ENCODE measurements around the gene PLAU. TPM values are rescaled to one million over a fixed set of nuclear protein-coding genes. Genes with fewer than 3 reads are reported as not detected.
A peak's percentile ranks its signal among the peaks of the same experiment; 100 is the strongest.

Gene PLAU
- total RNA-seq, 2 experiments from 2014 or later = 3.0 to 5.3 TPM

DNA sequence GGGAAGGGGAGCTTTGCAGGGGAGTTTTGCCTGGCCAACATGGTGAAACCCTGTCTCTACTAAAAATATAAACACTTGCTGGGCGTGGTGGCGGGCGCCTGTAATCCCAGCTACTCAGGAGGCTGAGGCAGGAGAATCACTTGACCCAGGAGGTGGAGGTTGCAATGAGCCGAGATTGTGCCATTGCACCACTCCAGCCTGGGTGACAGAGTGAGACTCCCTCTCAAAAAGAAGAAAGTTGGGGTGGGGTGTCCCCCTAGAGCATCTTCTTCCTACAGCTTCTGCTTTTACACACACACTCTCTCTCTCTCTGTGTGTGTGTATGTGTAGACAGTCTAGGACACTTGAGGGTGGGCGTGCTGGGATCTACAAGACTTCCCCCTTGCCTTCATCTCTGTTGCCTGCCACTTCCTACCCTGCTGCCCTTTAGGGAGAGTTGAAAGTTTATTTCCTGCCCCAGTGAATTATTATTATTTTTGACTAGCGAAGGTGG is 21.7 kb downstream of the PLAU start:
- CTCF ChIA-PET = interaction anchor here (0.7 to 3.5 kb wide), 5 partner anchors 8 to 53 kb away, joined by 3 to 21 read pairs (median 8); no protein-coding TSS in a partner anchor
- H3K4me1 Mint-ChIP-seq = peaks cover 27% of the 10 kb centered on the region
- H3K27ac Mint-ChIP-seq = peak overlapping the region; percentile 73
- H3K4me3 Mint-ChIP-seq = no peak overlapping the region
- DNase-seq = no peak
- H3K36me3 Mint-ChIP-seq (ENCODE audit: low read depth) = no peaks in the 10 kb centered on the region
- H3K9me3 Mint-ChIP-seq = no peaks in the 10 kb centered on the region
- H3K27me3 Mint-ChIP-seq = peaks cover 8% of the 10 kb centered on the region
- POLR2A ChIA-PET = interaction anchor here (0.9 to 1.5 kb wide), 9 partner anchors 9 to 123 kb away, joined by 3 to 5 read pairs (median 4); partner anchors contain the start of gene PLAU

DNA sequence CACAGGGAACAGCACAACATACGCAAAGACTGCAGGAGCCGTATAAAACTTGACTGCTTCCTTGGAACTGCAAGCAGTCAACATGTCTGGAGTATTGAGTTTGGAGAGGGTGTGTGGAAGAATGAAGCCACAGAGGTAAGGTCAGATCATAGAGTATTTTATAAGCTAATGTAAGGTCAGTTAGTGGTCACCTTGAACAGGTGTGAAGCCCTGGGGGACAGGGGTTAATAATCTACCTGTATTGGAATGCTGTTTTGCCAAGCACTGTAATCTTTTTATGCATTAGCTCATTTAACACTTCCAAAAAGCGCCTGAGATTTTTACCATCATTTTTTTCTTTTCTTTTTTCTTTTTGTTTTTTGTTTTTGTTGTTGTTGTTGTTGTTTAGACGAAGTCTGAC is 23.1 kb downstream of the PLAU start:
- no peaks in the 10 kb centered on the region for H3K36me3 Mint-ChIP-seq (ENCODE audit: low read depth)
- no peaks in the 10 kb centered on the region for H3K9me3 Mint-ChIP-seq
- DNase-seq = no peak
- CTCF ChIA-PET = interaction anchor here (0.9 to 3.5 kb wide), 3 partner anchors 28 to 54 kb away, joined by 4 to 21 read pairs (median 16); no protein-coding TSS in a partner anchor
- peaks cover 6% of the 10 kb centered on the region for H3K27me3 Mint-ChIP-seq
- no peak overlapping the region for H3K27ac Mint-ChIP-seq
- POLR2A ChIA-PET = no interaction called here
- H3K4me1 Mint-ChIP-seq = peaks cover 36% of the 10 kb centered on the region
- H3K4me3 Mint-ChIP-seq = no peak overlapping the region

DNA sequence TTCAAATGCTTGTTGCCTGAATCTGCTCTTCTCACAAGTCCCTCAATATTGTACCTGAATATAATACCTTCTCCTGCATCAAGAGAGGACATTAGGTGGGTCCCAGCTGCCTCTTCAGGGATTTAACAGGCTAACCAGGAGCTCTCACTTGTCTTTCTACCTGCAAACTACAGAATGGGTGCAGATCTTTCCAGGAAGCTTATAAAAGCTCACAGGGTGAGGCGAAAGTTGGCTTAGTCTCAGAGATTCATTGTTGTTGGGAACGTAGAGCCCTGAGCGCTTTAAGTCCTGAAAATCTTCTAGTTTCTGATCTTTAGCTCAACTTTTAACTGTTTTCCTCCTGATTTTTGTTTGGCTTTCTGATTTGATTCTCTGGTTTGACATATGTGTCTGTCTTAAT is 25.0 kb downstream of the PLAU start:
- no peak for DNase-seq
- Mint-ChIP-seq H3K27me3 (no peaks in the 10 kb centered on the region), H3K36me3 (ENCODE audit: low read depth) (no peaks in the 10 kb centered on the region), H3K27ac (no peak overlapping the region), H3K4me3 (no peak overlapping the region), H3K9me3 (no peaks in the 10 kb centered on the region), H3K4me1 (peaks cover 40% of the 10 kb centered on the region)
- POLR2A ChIA-PET = interaction anchor here (1.1 to 1.2 kb wide), 2 partner anchors 48 to 56 kb away, joined by 3 read pairs; no protein-coding TSS in a partner anchor
- CTCF ChIA-PET = interaction anchor here (1.0 to 12.4 kb wide), 4 partner anchors 21 to 56 kb away, joined by 3 to 415 read pairs (median 7); no protein-coding TSS in a partner anchor

DNA sequence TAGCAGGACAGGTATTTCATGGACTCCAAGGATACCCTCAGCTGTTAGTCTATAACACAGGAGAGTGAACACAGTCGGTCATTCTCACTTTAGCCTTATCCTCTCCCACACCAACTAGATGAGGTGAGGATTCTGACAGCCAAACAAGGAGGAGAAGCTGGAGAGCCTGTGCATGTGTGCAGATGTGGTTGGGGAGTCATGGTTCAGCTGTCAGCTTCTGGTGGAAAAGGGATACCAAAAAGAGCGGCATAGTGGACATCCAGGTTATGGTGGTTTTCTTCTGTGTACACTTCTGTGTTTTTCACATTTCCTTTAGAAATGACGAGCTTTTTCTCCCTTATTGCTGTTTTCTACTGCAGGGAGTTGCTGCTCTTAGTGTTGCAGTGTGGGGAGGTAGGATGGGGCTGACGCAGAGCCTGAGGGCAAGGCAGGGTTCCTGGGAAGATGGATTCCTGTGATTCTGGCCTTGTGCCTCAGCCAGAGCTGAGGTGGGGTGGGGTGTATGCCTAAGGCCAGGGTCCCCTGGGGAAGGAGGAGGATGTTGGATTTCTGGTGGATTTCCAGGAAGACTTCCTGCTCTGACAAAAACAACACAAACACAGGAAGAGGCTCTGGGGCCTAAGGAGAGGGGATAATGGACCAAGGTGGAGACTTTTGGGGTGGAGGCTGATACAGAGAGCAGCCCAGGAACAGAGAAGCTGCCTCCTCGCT is 26.6 kb downstream of the PLAU start:
- H3K4me3 Mint-ChIP-seq = no peak overlapping the region
- H3K36me3 Mint-ChIP-seq (ENCODE audit: low read depth) = no peaks in the 10 kb centered on the region
- peaks cover 4% of the 10 kb centered on the region for H3K27me3 Mint-ChIP-seq
- DNase-seq = no peak
- no peak overlapping the region for H3K27ac Mint-ChIP-seq
- H3K4me1 Mint-ChIP-seq = peaks cover 35% of the 10 kb centered on the region
- POLR2A ChIA-PET = no interaction called here
- H3K9me3 Mint-ChIP-seq = no peaks in the 10 kb centered on the region
- CTCF ChIA-PET = interaction anchor here (1.0 to 12.4 kb wide), 5 partner anchors 19 to 166 kb away, joined by 5 to 415 read pairs (median 6); no protein-coding TSS in a partner anchor

DNA sequence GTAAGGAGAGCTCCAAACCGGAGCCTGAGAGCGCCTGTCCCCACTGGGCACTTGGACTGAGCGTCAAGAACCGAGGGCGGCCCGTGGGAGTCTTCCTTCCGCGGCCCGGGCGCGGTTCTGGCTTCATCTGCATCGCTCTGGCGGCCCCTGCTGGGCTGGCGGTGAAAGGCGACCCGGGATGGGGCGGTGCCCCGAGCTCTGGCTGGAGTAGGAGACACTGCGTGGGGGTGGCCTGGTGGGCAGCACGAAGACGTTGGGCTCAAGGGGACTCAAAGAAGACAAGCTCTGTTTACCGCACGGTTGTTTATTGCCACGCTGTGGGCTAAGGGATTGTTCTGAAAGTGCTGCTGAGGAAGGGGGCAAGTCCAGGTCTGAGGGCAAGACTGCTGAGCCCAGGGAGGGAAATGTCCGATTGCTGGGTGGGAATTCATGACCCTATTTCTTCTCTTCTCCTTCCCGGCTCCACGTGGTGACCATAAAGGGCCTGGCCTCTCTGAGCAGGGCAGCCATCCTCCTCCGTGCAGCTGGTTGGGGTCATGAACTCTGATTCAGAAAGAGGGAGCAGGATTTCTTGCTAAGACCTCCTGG is 29.8 kb downstream of the PLAU start:
- DNase-seq = peak; percentile 88
- no peak overlapping the region for H3K27ac Mint-ChIP-seq
- peaks cover 7% of the 10 kb centered on the region for H3K27me3 Mint-ChIP-seq
- H3K9me3 Mint-ChIP-seq = no peaks in the 10 kb centered on the region
- POLR2A ChIA-PET = interaction anchor here (0.7 to 3.1 kb wide), 12 partner anchors 8 to 82 kb away, joined by 3 to 26 read pairs (median 4); partner anchors contain the start of gene PLAU
- peaks cover 26% of the 10 kb centered on the region for H3K4me1 Mint-ChIP-seq
- H3K4me3 Mint-ChIP-seq = peak overlapping the region; percentile 31
- CTCF ChIA-PET = interaction anchor here (0.5 to 12.4 kb wide), 57 partner anchors 8 to 311 kb away, joined by 3 to 415 read pairs (median 6); partner anchors contain the start of genes ADK, AP3M1, CAMK2G and PLAU
- no peaks in the 10 kb centered on the region for H3K36me3 Mint-ChIP-seq (ENCODE audit: low read depth)

DNA sequence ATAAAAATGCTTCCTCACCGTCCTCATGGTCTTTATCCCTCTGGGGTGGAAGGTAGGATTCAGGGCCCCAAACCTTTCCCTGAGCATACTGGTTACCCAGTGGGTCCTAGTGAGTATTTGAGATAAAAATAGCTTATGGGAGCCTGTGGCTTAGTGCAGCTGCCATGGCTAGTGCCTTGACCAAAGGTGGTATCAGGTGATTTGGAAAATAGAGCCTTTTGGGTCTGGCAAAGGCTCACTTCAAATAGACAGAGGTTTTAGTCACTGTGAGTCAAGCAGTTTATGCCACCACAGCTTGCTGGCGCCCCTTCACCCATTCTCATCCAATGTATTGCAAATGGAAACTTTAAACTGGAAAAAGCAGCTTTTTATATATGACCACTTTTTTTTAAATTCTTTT is 30.4 kb downstream of the PLAU start:
- H3K36me3 Mint-ChIP-seq (ENCODE audit: low read depth) = no peaks in the 10 kb centered on the region
- DNase-seq = no peak
- peaks cover 7% of the 10 kb centered on the region for H3K27me3 Mint-ChIP-seq
- H3K9me3 Mint-ChIP-seq = no peaks in the 10 kb centered on the region
- ChIA-PET CTCF (interaction anchor here (0.5 to 12.4 kb wide), 50 partner anchors 8 to 310 kb away, joined by 3 to 415 read pairs (median 7); partner anchors contain the start of genes ADK, AP3M1, CAMK2G and PLAU), POLR2A (interaction anchor here (0.7 to 3.1 kb wide), 10 partner anchors 12 to 83 kb away, joined by 3 to 26 read pairs (median 5); partner anchors contain the start of gene PLAU)
- H3K27ac Mint-ChIP-seq = no peak overlapping the region
- H3K4me3 Mint-ChIP-seq = no peak overlapping the region
- peaks cover 26% of the 10 kb centered on the region for H3K4me1 Mint-ChIP-seq

DNA sequence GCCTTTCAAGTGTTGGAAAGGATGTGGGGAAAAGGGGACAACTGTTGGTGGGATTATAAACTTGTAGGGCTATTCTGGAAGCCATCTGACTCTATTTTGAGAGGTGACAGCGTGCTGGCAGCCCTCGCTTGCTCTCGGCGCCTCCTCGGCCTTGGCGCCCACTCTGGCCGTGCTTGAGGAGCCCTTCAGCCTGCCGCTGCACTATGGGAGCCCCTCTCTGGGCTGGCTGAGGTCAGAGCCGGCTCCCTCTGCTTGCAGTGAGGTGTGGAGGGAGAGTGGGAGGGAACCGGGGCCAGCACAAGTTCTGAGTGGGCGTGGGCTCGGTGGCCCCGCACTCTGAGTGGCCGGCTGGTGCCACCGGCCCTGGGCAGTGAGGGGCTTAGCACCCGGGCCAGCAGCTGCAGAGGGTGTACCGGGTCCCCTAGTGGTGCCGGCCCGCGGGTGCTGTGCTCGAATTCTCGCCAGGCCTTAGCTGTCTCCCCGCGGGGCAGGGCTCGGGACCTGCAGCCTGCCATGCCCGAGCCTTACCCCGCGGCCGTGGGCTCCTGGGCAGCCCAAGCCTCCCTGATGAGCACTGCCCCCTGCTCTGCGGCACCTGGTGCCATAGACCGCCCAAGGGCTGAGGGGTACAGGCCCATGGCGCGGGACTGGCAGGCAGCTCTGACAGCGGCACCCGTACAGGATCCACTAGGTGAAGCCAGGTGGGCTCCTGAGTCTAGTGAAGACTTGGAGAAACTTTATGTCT is 33.6 kb downstream of the PLAU start:
- no peak overlapping the region for H3K27ac Mint-ChIP-seq
- H3K27me3 Mint-ChIP-seq = peaks cover 8% of the 10 kb centered on the region
- CTCF ChIA-PET = interaction anchor here (1.4 to 12.4 kb wide), 6 partner anchors 12 to 138 kb away, joined by 3 to 415 read pairs (median 8); no protein-coding TSS in a partner anchor
- POLR2A ChIA-PET = interaction anchor here (1.4 kb wide), 1 partner anchor 12 kb away, joined by 4 read pairs; no protein-coding TSS in a partner anchor
- no peak for DNase-seq
- H3K9me3 Mint-ChIP-seq = no peaks in the 10 kb centered on the region
- no peak overlapping the region for H3K4me3 Mint-ChIP-seq
- peaks cover 12% of the 10 kb centered on the region for H3K4me1 Mint-ChIP-seq
- no peaks in the 10 kb centered on the region for H3K36me3 Mint-ChIP-seq (ENCODE audit: low read depth)

DNA sequence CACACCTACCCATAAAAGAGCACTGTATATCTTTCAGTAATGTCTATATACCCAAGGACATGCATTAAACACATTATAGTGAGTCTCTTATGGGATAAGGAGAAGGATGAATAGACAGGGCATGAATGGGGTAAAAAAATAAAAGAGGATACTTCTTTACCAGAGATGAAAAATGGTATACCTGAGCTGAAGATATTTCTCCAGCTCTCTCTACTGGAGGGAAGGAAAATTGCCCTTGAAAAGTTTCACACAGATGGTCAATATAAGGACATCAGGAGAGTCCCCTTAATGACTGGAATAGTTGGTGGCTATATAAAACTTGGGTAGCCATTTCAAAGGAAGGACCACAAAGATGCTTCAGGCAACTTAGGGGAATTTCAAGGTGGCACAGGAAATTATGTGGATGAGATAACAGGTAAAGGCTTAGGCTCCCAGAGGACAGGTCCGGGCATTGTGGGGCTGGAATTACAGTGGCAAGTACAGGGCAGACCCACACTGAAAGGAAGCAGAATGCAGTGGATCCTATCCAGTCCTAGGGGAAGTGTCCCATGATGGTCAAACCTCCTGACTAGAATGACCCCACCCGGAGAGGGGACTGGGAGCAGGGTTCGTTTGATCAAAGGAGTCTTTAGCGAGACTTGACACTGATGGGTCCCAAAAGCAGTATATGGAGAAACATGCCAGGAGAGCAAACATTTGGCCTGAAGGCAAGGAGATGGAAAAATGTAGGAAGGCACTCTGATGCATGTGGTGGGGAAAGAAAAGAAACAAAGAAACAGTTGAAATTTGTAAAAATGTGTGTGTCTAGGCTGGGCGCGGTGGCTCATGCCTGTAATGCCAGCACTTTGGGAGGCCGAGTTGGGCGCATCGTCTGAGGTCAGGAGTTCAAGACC is 35.6 kb downstream of the PLAU start:
- no peak overlapping the region for H3K27ac Mint-ChIP-seq

DNA sequence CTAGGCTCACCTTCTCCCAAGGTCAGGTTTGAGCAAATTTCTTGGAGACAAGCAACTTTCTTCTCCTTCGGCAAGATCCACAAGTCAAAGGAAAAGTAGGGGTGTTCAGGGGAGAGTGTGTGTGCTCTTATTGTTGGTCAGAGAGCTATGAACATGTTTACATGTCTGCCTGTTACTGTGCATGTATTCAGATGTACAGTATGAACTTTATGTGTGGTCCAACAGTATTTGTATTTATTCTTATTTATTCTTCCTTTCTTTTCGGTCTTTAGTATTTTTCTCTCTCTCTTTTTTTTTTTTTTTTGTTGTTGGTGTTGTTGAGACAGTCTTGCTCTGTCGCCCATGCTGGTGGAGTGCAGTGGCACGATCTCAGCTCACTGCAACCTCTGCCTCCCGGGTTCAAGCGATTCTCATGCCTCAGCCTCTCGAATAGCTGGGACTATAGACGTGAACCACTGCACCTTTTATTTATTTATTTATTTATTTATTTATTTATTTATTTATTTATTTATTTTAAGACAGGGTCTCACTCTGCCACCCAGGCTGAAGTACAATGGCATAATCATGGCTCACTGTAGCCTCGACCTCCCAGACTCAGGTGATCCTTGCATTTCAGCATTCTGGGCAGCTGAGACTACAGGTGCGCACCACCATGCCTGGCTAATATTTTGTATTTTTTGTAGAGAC is 38.2 kb downstream of the PLAU start:
- no peaks in the 10 kb centered on the region for H3K36me3 Mint-ChIP-seq (ENCODE audit: low read depth)
- no peaks in the 10 kb centered on the region for H3K9me3 Mint-ChIP-seq
- H3K4me3 Mint-ChIP-seq = no peak overlapping the region
- DNase-seq = no peak
- ChIA-PET POLR2A (interaction anchor here (0.9 kb wide), 1 partner anchor 9 kb away, joined by 3 read pairs; no protein-coding TSS in a partner anchor), CTCF (interaction anchor here (0.7 to 1.2 kb wide), 3 partner anchors 9 to 109 kb away, joined by 3 to 5 read pairs (median 4); no protein-coding TSS in a partner anchor)
- H3K27ac Mint-ChIP-seq = no peak overlapping the region
- peaks cover 1% of the 10 kb centered on the region for H3K27me3 Mint-ChIP-seq
- H3K4me1 Mint-ChIP-seq = peaks cover 8% of the 10 kb centered on the region

More for the DNA sequence above, 35.6 kb downstream of the PLAU start:
- Mint-ChIP-seq H3K27me3 (peaks cover 8% of the 10 kb centered on the region), H3K9me3 (no peaks in the 10 kb centered on the region), H3K36me3 (ENCODE audit: low read depth) (no peaks in the 10 kb centered on the region), H3K4me1 (no peaks in the 10 kb centered on the region), H3K4me3 (no peak overlapping the region)
- POLR2A ChIA-PET = interaction anchor here (1.2 kb wide), 1 partner anchor 10 kb away, joined by 3 read pairs; no protein-coding TSS in a partner anchor
- no peak for DNase-seq
- CTCF ChIA-PET = interaction anchor here (0.8 to 12.4 kb wide), 6 partner anchors 10 to 67 kb away, joined by 3 to 415 read pairs (median 6); partner anchors contain the start of gene PLAU

DNA sequence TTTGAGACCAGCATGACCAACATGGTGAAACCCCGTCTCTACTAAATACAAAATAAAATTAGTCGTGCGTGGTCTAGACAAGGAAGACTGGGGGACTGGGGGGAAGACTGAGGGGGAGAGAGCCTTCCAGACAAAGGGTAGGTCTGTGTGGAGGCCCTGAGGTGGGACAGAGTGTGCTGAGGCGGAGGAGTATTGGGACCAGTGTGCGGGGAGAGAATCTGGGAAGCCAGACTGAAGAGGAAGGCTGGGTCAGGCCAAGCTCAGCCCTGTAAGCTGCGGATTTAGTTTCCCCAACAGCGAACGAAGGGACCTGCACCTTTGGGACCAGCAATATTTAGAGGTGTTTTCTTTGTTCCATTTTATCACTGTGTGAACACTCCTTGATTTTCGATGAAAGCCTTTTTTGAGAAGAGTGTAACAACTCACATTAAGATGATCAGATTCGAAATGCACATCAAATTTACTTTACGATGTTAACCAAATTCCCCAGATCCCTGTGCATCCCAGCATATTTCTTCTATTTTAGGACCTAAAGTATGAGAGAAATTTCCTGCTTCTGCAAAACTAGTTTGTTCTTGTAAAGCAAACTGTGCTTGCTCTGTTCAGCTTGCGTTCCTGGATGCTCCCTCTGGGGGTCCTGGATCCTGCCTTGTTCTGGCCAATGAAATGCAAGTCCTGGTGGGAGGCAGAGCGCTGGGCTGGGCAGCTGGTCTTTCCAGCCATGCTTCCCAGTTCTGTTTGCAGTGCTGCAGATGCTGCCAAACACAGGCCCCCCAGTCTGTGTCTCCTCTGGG is 39.4 kb downstream of the PLAU start:
- CTCF ChIA-PET = interaction anchor here (0.6 to 0.7 kb wide), 2 partner anchors 8 to 10 kb away, joined by 3 to 5 read pairs; no protein-coding TSS in a partner anchor
- no peak for DNase-seq
- Mint-ChIP-seq H3K9me3 (no peaks in the 10 kb centered on the region), H3K4me1 (peaks cover 13% of the 10 kb centered on the region), H3K36me3 (ENCODE audit: low read depth) (no peaks in the 10 kb centered on the region), H3K27ac (no peak overlapping the region), H3K27me3 (peaks cover 1% of the 10 kb centered on the region), H3K4me3 (no peak overlapping the region)
- POLR2A ChIA-PET = no interaction called here
